SK-N-SH (cell line): ENCODE results near the gene DOK7. TPM values are rescaled to one million over a fixed set of nuclear protein-coding genes. Genes with fewer than 3 reads are reported as not detected.

Experiments
- CTCF ChIA-PET: fragments of 300-600, 350-600 bp; formaldehyde crosslinking; extraction: SDS; loops from one replicate; lab custom pipeline; 2021; lab: Yijun Ruan, JAX
- POLR2A ChIA-PET: fragments of 350-600 bp; sonication (Branson Sonifier 250); formaldehyde crosslinking; extraction: SDS; loops from one replicate; lab custom pipeline; 2020; ENCODE audit warnings: antibody characterized with exemption, inconsistent platforms; lab: Yijun Ruan, JAX
- DNase-seq: peaks from one replicate; pipeline ENCODE4 v3.0.0; 2012
- H2AFZ ChIP-seq: fragments of 200-600 bp; sonication (generic); 2 replicates; pipeline ENCODE4 v1.8.1; 2016; ENCODE audit warnings: antibody characterized with exemption, mild to moderate bottlenecking, low read depth
- H3F3A ChIP-seq: fragments of 200-600 bp; sonication (generic); replicated peaks from 2 replicates; pipeline ENCODE3; 2016; ENCODE audit warnings: antibody characterized with exemption, mild to moderate bottlenecking; ENCODE audit not compliant: insufficient read depth
- H3K27ac ChIP-seq, 2 experiments: fragments of 200-500 bp in 1 of 2; fragments of 200-600 bp in 1 of 2; sonication (Bioruptor generic) in 1 of 2; sonication (generic), shearing (Covaris generic) in 1 of 2; 2 replicates each; pipeline versions ENCODE4 v1.5.1 to v1.6.1; 2014 to 2016; ENCODE audit warnings: low read depth in 2 of 2, inconsistent platforms in 1 of 2, low read length in 1 of 2, mild to moderate bottlenecking in 1 of 2, mixed read lengths in 1 of 2
- H3K27me3 ChIP-seq: fragments of 200-600 bp; sonication (generic), shearing (Covaris generic); 2 replicates; pipeline ENCODE4 v1.6.1; 2016; ENCODE audit warnings: mixed run types; ENCODE audit not compliant: insufficient read depth
- H3K36me3 ChIP-seq, 2 experiments: fragments of 200-500 bp in 1 of 2; fragments of 200-600 bp in 1 of 2; sonication (Bioruptor generic) in 1 of 2; sonication (generic) in 1 of 2; replicated peaks in 1 of 2; 2 replicates each; pipeline versions ENCODE3 to v1.5.1; 2014 to 2016; ENCODE audit warnings: low read length in 1 of 2, mild to moderate bottlenecking in 1 of 2; ENCODE audit not compliant: insufficient read depth in 2 of 2, control insufficient read depth in 1 of 2
- H3K4me1 ChIP-seq, 2 experiments: fragments of 200-500 bp in 1 of 2; fragments of 200-600 bp in 1 of 2; sonication (Bioruptor generic) in 1 of 2; sonication (generic), shearing (Covaris generic) in 1 of 2; 2 replicates each; pipeline versions ENCODE4 v1.5.1 to v1.6.1; 2014 to 2016; ENCODE audit warnings: low read depth in 1 of 2, low read length in 1 of 2, mixed run types in 1 of 2; ENCODE audit not compliant: insufficient read depth in 2 of 2, control insufficient read depth in 1 of 2
- H3K4me2 ChIP-seq: fragments of 200-600 bp; sonication (generic), shearing (Covaris generic); 2 replicates; pipeline ENCODE4 v1.6.1; 2017; ENCODE audit warnings: mixed run types
- H3K4me3 ChIP-seq, 2 experiments: fragments of 200-500 bp in 1 of 2; fragments of 200-600 bp in 1 of 2; sonication (Bioruptor generic) in 1 of 2; sonication (generic), shearing (Covaris generic) in 1 of 2; 2 replicates each; pipeline versions ENCODE4 v1.5.1 to v1.8.1; 2014 to 2016; ENCODE audit warnings: low read depth in 2 of 2, inconsistent platforms in 1 of 2, low read length in 1 of 2, mild to moderate bottlenecking in 1 of 2, mixed read lengths in 1 of 2, moderate library complexity in 1 of 2
- H3K79me2 ChIP-seq: fragments of 200-600 bp; sonication (generic); 2 replicates; pipeline ENCODE4 v1.8.1; 2017; ENCODE audit warnings: mild to moderate bottlenecking; ENCODE audit not compliant: insufficient read depth
- H3K9ac ChIP-seq: fragments of 200-600 bp; sonication (generic); 2 replicates; pipeline ENCODE4 v1.6.1; 2017; ENCODE audit warnings: mixed run types
- H3K9me2 ChIP-seq: fragments of 200-600 bp; sonication (generic); 2 replicates; pipeline ENCODE4 v1.6.1; 2017; ENCODE audit warnings: mixed run types
- H3K9me3 ChIP-seq: fragments of 200-600 bp; sonication (generic); 2 replicates; pipeline ENCODE4 v1.6.1; 2017; ENCODE audit warnings: mixed run types, mild to moderate bottlenecking, moderate library complexity
- H4K20me1 ChIP-seq: fragments of 200-600 bp; sonication (generic); 2 replicates; pipeline ENCODE4 v1.6.1; 2017; ENCODE audit warnings: mild to moderate bottlenecking, mixed run types; ENCODE audit not compliant: insufficient read depth
- GABPA ChIP-seq: IDR thresholded peaks from 2 replicates; pipeline ENCODE4 v1.4.0; 2012; ENCODE audit warnings: low read depth, mild to moderate bottlenecking
- NFIC ChIP-seq: IDR thresholded peaks from 2 replicates; pipeline ENCODE4 v1.4.0; 2012; ENCODE audit warnings: borderline replicate concordance
- NRF1 ChIP-seq: IDR thresholded peaks from 2 replicates; pipeline ENCODE4 v1.6.1; 2012; ENCODE audit warnings: low read depth, mild to moderate bottlenecking, low read length
- REST ChIP-seq: IDR thresholded peaks from 2 replicates; pipeline ENCODE4 v1.6.1; 2012; ENCODE audit warnings: mild to moderate bottlenecking, low read depth, low read length, moderate library complexity
- USF1 ChIP-seq: IDR thresholded peaks from 2 replicates; pipeline ENCODE4 v1.4.0; 2012; ENCODE audit warnings: low read depth, borderline replicate concordance
- YY1 ChIP-seq: IDR thresholded peaks from 2 replicates; pipeline ENCODE4 v1.4.0; 2012; ENCODE audit warnings: low read depth, mild to moderate bottlenecking
- WGBS: methylation state at CpG from one replicate; pipeline ENCODE4 v1.1.6; 2017; ENCODE audit warnings: low lambda C conversion rate; 5-methylcytosine and 5-hydroxymethylcytosine counted together
- polyA plus RNA-seq, 3 experiments: library from polyadenylated mRNA; depleted of rRNA; stranded (reverse); fragments of >200 nt; gene quantifications; 2 replicates each; pipeline ENCODE4 v1.2.3, GENCODE V29; 2012

DOK7 gene
- polyA plus RNA-seq, 1 of the 3 experiments (the other 2 are of a cell fraction) = not detected

DNA sequence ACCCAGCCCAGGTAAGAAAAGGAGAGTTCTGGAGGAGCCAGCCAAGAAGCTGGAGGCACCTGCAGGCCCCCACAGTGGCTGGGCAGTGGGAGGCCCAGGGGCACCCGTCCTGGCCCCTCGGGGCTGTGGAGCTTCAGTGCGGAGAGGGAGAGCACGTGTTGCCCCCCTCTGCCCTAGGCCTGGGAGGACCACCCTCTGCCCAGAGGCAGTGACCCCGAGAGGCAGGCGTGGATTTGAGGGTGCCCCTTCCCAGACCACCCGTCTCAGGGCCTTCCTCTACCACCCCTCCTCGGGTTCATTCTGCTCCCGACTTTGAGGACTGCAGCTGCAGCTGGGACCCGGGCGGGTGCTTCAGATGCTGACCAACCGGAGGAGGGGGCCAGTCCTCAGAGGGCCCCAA, 33.5 kb upstream of the DOK7 start:
- H3K4me1 ChIP-seq = no peaks in the 10 kb centered on the region
- no peaks in the 10 kb centered on the region for H3K9me2 ChIP-seq
- ChIA-PET CTCF (interaction anchor here (0.6 to 2.5 kb wide), 4 partner anchors 10 to 205 kb away, joined by 3 to 9 read pairs (median 7); no protein-coding TSS in a partner anchor), POLR2A (no interaction called here)
- no peak overlapping the region for H2AFZ ChIP-seq
- no peaks in the 10 kb centered on the region for H3K79me2 ChIP-seq
- H3K36me3 ChIP-seq = peaks cover 0 to 28% of the 10 kb centered on the region in 2 experiments
- H3K27me3 ChIP-seq = no peaks in the 10 kb centered on the region
- DNase-seq = no peak
- no peak overlapping the region for H3K27ac ChIP-seq
- no peak overlapping the region for H3K4me3 ChIP-seq
- H3K4me2 ChIP-seq = no peak overlapping the region
- 94% methylated on average over 10 of the region's 12 CpGs for WGBS
- H3K9me3 ChIP-seq = no peaks in the 10 kb centered on the region
- H3K9ac ChIP-seq = no peak overlapping the region
- TF ChIP-seq GABPA = no peak
- no peak for TF ChIP-seq NRF1
- no peak for TF ChIP-seq NFIC
- TF ChIP-seq USF1 = no peak
- TF ChIP-seq, all 33 proteins: peak for 0
- Histone ChIP-seq H3F3A (no peaks in the 10 kb centered on the region), H4K20me1 (no peaks in the 10 kb centered on the region)

DNA sequence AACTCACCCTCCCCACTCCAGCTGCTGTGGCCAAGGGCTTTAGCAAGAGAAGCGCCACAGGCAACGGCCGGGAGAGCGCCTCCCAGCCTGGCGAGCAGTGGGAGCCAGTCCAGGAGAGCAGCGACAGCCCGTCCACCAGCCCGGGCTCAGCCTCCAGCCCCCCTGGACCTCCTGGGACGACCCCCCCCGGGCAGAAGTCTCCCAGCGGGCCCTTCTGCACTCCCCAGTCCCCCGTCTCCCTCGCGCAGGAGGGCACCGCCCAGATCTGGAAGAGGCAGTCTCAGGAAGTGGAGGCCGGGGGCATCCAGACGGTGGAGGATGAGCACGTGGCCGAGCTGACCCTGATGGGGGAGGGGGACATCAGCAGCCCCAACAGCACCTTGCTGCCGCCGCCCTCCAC, 32.6 kb upstream of the DOK7 start:
- no peak overlapping the region for H3K4me3 ChIP-seq
- ChIA-PET POLR2A (no interaction called here), CTCF (interaction anchor here (0.6 to 2.5 kb wide), 4 partner anchors 9 to 1987 kb away, joined by 3 to 9 read pairs (median 7); no protein-coding TSS in a partner anchor)
- H3K9me3 ChIP-seq = no peaks in the 10 kb centered on the region
- 100% methylated on average over 2 of the region's 21 CpGs for WGBS
- H3K4me2 ChIP-seq = no peak overlapping the region
- peaks cover 0 to 24% of the 10 kb centered on the region in 2 experiments for H3K36me3 ChIP-seq
- DNase-seq = no peak
- no peak overlapping the region for H2AFZ ChIP-seq
- no peaks in the 10 kb centered on the region for H3K79me2 ChIP-seq
- H3K9me2 ChIP-seq = no peaks in the 10 kb centered on the region
- no peaks in the 10 kb centered on the region for H4K20me1 ChIP-seq
- TF ChIP-seq YY1 = no peak
- H3F3A ChIP-seq = no peaks in the 10 kb centered on the region
- no peak overlapping the region for H3K27ac ChIP-seq
- no peak overlapping the region for H3K9ac ChIP-seq
- no peaks in the 10 kb centered on the region for H3K27me3 ChIP-seq
- no peaks in the 10 kb centered on the region; a peak in 1 of 4 replicates for H3K4me1 ChIP-seq

- no peaks in the 10 kb centered on the region for H3K9me2 ChIP-seq
- no peak overlapping the region for H3K9ac ChIP-seq
- ChIA-PET POLR2A (no interaction called here), CTCF (interaction anchor here (2.5 kb wide), 1 partner anchor 8 kb away, joined by 8 read pairs; no protein-coding TSS in a partner anchor)
- no peaks in the 10 kb centered on the region for H4K20me1 ChIP-seq
- H3K4me3 ChIP-seq = no peak overlapping the region
- no peaks in the 10 kb centered on the region for H3K27me3 ChIP-seq
- no peak overlapping the region for H2AFZ ChIP-seq
- no peaks in the 10 kb centered on the region for H3F3A ChIP-seq
- peaks cover 0 to 24% of the 10 kb centered on the region in 2 experiments for H3K36me3 ChIP-seq
- H3K27ac ChIP-seq = no peak overlapping the region
- no peak for DNase-seq
- TF ChIP-seq REST (no peak), YY1 (no peak)
- no peaks in the 10 kb centered on the region for H3K9me3 ChIP-seq
- no peak overlapping the region for H3K4me2 ChIP-seq
- WGBS = 94% methylated on average over 11 of the region's 28 CpGs
- H3K79me2 ChIP-seq = no peaks in the 10 kb centered on the region
- peaks cover 0 to 4% of the 10 kb centered on the region in 2 experiments; a peak in 3 of 4 replicates for H3K4me1 ChIP-seq
Observed at GRCh38 chr4:3431446-3431993, 31.6 kb upstream of the DOK7 start.
